GM12878 (cell line): ENCODE measurements around the gene VSX1. TPM values are rescaled to one million over a fixed set of nuclear protein-coding genes. Genes with fewer than 3 reads are reported as not detected.

Source experiments
- ATAC-seq: fragments of 200-7000 bp; cut with Tn5 transposase; 3 replicates; pipeline ENCODE4 v1.9.1; 2020; ENCODE audit warnings: mild to moderate bottlenecking, moderate library complexity
- BruUV-seq: library from RNA; stranded (reverse); fragments of 400-500 nt; replicated peaks from 2 replicates; lab custom pipeline; 2021; lab: Mats Ljungman, UMichigan
- CTCF ChIA-PET: fragments of 300-600 bp; sonication (Branson Sonifier 250); formaldehyde crosslinking; extraction: SDS; loops from one replicate; lab custom pipeline; 2021; ENCODE audit warnings: inconsistent platforms; lab: Yijun Ruan, JAX
- POLR2A ChIA-PET: fragments of 350-600 bp; formaldehyde crosslinking; extraction: SDS; loops from one replicate; lab custom pipeline; 2021; ENCODE audit warnings: inconsistent platforms; lab: Charles Lee
- RAD21 ChIA-PET: fragments of 300-600 bp; sonication (Branson Sonifier 250); formaldehyde crosslinking; loops from one replicate; lab custom pipeline; 2023; ENCODE audit warnings: antibody characterized with exemption; ENCODE audit not compliant: unreplicated experiment; lab: Charles Lee
- SMC1A ChIA-PET: fragments of 300-600 bp; sonication (Branson Sonifier 250); formaldehyde crosslinking; loops from one replicate; lab custom pipeline; 2023; ENCODE audit not compliant: unreplicated experiment, uncharacterized antibody; lab: Charles Lee
- DNase-seq: peaks from one replicate; pipeline ENCODE4 v3.0.0-alpha.2; 2011; ENCODE audit warnings: low read depth, low spot score
- FAIRE-seq: peaks from 3 replicates; lab custom pipeline; 2011; peaks lifted over from hg19 to GRCh38; lab: Jason Lieb, UNC
- H2AFZ ChIP-seq: 2 replicates; pipeline ENCODE4 v1.6.0; 2011; ENCODE audit warnings: low read depth, low read length, control low read depth; ENCODE audit not compliant: control insufficient read depth
- H3K27ac ChIP-seq: 2 replicates; pipeline ENCODE4 v1.5.1; 2011; ENCODE audit warnings: control low read depth; ENCODE audit not compliant: control insufficient read depth, insufficient read depth
- H3K27me3 ChIP-seq, 2 experiments: replicated peaks in 1 of 2; 2 replicates each; pipeline versions ENCODE4 v1.6.0 to v1.6.1; 2011; ENCODE audit warnings: low read length in 1 of 2; ENCODE audit not compliant: control insufficient read depth in 2 of 2, insufficient read depth in 2 of 2
- H3K36me3 ChIP-seq, 2 experiments: 2 replicates each; pipeline ENCODE4 v1.5.1; 2011; ENCODE audit warnings: low read length in 1 of 2; ENCODE audit not compliant: control insufficient read depth in 2 of 2, insufficient read depth in 2 of 2
- H3K4me1 ChIP-seq: 2 replicates; pipeline ENCODE4 v1.6.1; 2011; ENCODE audit warnings: mild to moderate bottlenecking, low read length, moderate library complexity, mixed read lengths; ENCODE audit not compliant: control insufficient read depth, insufficient read depth
- H3K4me2 ChIP-seq: 2 replicates; pipeline ENCODE4 v1.6.0; 2011; ENCODE audit warnings: control low read depth; ENCODE audit not compliant: control insufficient read depth, insufficient read depth
- H3K4me3 ChIP-seq: fragments of 200-600 bp; sonication (generic); 2 replicates; pipeline ENCODE4 v1.5.1; 2016
- H3K79me2 ChIP-seq: 2 replicates; pipeline ENCODE4 v1.6.0; 2011; ENCODE audit warnings: low read length; ENCODE audit not compliant: control insufficient read depth, insufficient read depth
- H3K9ac ChIP-seq: 2 replicates; pipeline ENCODE4 v1.8.0; 2011; ENCODE audit warnings: low read length, control low read depth, mixed read lengths; ENCODE audit not compliant: control insufficient read depth, insufficient read depth
- H3K9me3 ChIP-seq: replicated peaks from 3 replicates; pipeline ENCODE4 v1.5.1; 2011; ENCODE audit warnings: mild to moderate bottlenecking, low read length; ENCODE audit not compliant: control insufficient read depth, insufficient read depth
- H4K20me1 ChIP-seq: 2 replicates; pipeline ENCODE4 v1.6.0; 2011; ENCODE audit not compliant: control insufficient read depth, insufficient read depth
- NBN ChIP-seq: fragments of 450-650 bp; IDR thresholded peaks from 2 replicates; pipeline ENCODE4 v1.6.1; 2016
- WGBS: methylation state at CpG from one replicate; pipeline ENCODE4 v1.1.6; 2016; ENCODE audit warnings: low lambda C conversion rate; ENCODE audit not compliant: insufficient replicate concordance, insufficient coverage; ENCODE audit errors: missing lambda C conversion rate; 5-methylcytosine and 5-hydroxymethylcytosine counted together
- in situ Hi-C: fragments of 300-500 bp; cut with MboI; formaldehyde crosslinking; loops from 9 replicates; pipeline ENCODE4 v1.14.3; 2018; ENCODE audit warnings: mixed read lengths
- intact Hi-C: fragments of 100-400 bp; cut with micrococcal nuclease; formaldehyde crosslinking; loops from one replicate; pipeline ENCODE4 v1.14.2; 2022; ENCODE audit not compliant: unreplicated experiment
- polyA plus RNA-seq, 11 experiments: library from polyadenylated mRNA; depleted of rRNA in 4 of 11; unstranded in 6 of 11; stranded (reverse) in 5 of 11; fragments of >200 nt; fragmentation: Nextera tagmentation in 4 of 11; fragmentation: Illumina TruSeq in 1 of 11; extraction: Ambion mirVana in 4 of 11; extraction: Trizol in 1 of 11; gene quantifications; 1 replicate in 1 of 11; 2 replicates in 10 of 11; pipeline versions ENCODE4 v1.2.1 to v1.2.3, GENCODE V29; 2011 to 2016; ENCODE audit warnings: inconsistent platforms in 2 of 11, missing spikeins in 2 of 11, low read depth in 1 of 11
- total RNA-seq, 4 experiments: library from RNA; depleted of rRNA in 3 of 4; stranded (reverse); fragments of >200 nt in 3 of 4; fragmentation: Illumina TruSeq in 1 of 4; extraction: Trizol in 1 of 4; gene quantifications; 2 replicates each; pipeline versions ENCODE4 v1.2.1 to v1.2.3, GENCODE V29; 2013 to 2021
- TF ChIP-seq, protein P1 (sequence below): IDR thresholded peaks from 2 replicates; pipeline ENCODE4 v1.6.1; 2011; ENCODE audit warnings: borderline replicate concordance, low read depth, mild to moderate bottlenecking, moderate library complexity, low read length; ENCODE audit not compliant: insufficient read depth, poor library complexity, severe bottlenecking

Gene VSX1
- total and polyA plus RNA-seq, 10 of the 15 experiments (the other 5 are each of a cell fraction or from before 2014, with no cell fraction given): 0.05 TPM; not detected in 9

DNA sequence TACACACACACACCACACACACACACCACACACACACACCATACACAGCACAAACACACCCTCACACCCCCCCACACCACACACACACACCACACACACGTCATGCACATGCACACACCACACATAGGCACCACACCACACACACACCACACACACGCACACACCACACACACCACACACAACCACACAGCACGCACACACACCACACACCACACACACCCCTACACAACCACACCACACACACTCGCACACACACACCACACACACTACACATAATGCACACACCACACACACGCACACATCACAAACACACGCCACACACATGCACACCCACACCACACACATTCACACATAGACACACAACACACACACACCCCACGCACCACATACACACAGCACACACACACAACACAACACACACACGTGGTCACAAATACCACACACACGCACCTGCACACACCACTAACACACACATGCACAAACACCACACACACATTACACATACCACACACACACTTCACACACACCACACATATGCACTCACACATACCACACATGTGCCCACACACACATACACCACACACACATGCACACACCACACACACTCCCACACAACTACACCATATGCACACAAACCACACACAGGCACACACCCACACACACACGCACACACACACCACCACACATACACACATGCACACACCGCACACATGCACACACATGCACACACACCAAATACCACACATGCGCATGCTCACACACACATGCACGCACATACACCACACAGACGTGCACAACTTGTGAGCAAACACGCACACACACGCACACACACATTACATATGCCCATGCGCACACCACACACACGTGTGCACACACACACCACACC lies 14.6 kb downstream of the VSX1 start:
- intact Hi-C loops: loop anchor here (5.0 kb wide), 1 partner anchor 330 kb away; no protein-coding TSS in a partner anchor
- no peaks in the 10 kb centered on the region for H3K4me1 ChIP-seq

More for the DNA sequence above, 14.6 kb downstream of the VSX1 start:
- no peak overlapping the region for H3K4me3 ChIP-seq
- ChIA-PET RAD21 (interaction anchor here (0.9 kb wide), 1 partner anchor 8 kb away, joined by 3 read pairs; no protein-coding TSS in a partner anchor), CTCF (interaction anchor here (1.0 kb wide), 1 partner anchor 73 kb away, joined by 5 read pairs; no protein-coding TSS in a partner anchor), SMC1A (interaction anchor here (0.8 kb wide), 1 partner anchor 9 kb away, joined by 3 read pairs; no protein-coding TSS in a partner anchor), POLR2A (no interaction called here)
- no TSS peak for BruUV-seq
- ATAC-seq (no peak), DNase-seq (no peak), FAIRE-seq (peak; percentile 18)
- no peaks in the 10 kb centered on the region for H3K9me3 ChIP-seq
- in situ Hi-C loops: loop anchor here (10.0 to 25.0 kb wide), 2 partner anchors 107 to 1705 kb away; partner anchors contain the start of genes GZF1 and NXT1
- no peak overlapping the region for H3K9ac ChIP-seq
- H3K36me3 ChIP-seq: no peaks in the 10 kb centered on the region
- no peak overlapping the region for H3K27ac ChIP-seq
- 83% methylated on average over 18 of the region's 18 CpGs for WGBS
- no peaks in the 10 kb centered on the region for H3K79me2 ChIP-seq
- H2AFZ ChIP-seq: no peak overlapping the region
- no peaks in the 10 kb centered on the region for H4K20me1 ChIP-seq
- TF ChIP-seq, protein P1, sequence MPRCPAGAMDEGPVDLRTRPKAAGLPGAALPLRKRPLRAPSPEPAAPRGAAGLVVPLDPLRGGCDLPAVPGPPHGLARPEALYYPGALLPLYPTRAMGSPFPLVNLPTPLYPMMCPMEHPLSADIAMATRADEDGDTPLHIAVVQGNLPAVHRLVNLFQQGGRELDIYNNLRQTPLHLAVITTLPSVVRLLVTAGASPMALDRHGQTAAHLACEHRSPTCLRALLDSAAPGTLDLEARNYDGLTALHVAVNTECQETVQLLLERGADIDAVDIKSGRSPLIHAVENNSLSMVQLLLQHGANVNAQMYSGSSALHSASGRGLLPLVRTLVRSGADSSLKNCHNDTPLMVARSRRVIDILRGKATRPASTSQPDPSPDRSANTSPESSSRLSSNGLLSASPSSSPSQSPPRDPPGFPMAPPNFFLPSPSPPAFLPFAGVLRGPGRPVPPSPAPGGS: peak; percentile 90
- no peak for TF ChIP-seq NBN
- no peaks in the 10 kb centered on the region; a peak in 1 of 4 replicates for H3K27me3 ChIP-seq
- H3K4me2 ChIP-seq: no peak overlapping the region
